ENCODE data around the gene AREG. TPM values are rescaled to one million over a fixed set of nuclear protein-coding genes. Genes with fewer than 3 reads are reported as not detected.

The AREG gene
- total RNA-seq, 1 donor from 2014 or later: 14.6 TPM

DNA sequence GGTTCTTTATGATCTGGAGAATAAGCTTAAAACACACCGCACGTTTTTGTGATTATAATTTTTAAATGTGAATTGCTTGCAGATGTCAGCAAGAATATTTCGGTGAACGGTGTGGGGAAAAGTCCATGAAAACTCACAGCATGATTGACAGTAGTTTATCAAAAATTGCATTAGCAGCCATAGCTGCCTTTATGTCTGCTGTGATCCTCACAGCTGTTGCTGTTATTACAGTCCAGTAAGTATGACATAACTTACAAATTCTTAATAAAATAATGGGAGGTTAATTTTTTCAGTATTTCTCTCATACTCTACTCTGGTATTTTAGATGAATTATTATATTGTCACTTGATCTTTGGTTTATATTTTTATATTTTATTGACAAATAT, 5.4 kb downstream of the AREG start:
- DNase-seq (no peak), ATAC-seq (no peak)
- intact Hi-C loops (cut with DNase I): no loop called here
- no peaks in the 10 kb centered on the region for H3K9me3 ChIP-seq
- no peaks in the 10 kb centered on the region for H3K36me3 ChIP-seq
- H3K27me3 ChIP-seq: no peaks in the 10 kb centered on the region
- H3K27ac ChIP-seq: no peak overlapping the region
- no peaks in the 10 kb centered on the region for H3K4me1 ChIP-seq
- TF ChIP-seq, protein P1, sequence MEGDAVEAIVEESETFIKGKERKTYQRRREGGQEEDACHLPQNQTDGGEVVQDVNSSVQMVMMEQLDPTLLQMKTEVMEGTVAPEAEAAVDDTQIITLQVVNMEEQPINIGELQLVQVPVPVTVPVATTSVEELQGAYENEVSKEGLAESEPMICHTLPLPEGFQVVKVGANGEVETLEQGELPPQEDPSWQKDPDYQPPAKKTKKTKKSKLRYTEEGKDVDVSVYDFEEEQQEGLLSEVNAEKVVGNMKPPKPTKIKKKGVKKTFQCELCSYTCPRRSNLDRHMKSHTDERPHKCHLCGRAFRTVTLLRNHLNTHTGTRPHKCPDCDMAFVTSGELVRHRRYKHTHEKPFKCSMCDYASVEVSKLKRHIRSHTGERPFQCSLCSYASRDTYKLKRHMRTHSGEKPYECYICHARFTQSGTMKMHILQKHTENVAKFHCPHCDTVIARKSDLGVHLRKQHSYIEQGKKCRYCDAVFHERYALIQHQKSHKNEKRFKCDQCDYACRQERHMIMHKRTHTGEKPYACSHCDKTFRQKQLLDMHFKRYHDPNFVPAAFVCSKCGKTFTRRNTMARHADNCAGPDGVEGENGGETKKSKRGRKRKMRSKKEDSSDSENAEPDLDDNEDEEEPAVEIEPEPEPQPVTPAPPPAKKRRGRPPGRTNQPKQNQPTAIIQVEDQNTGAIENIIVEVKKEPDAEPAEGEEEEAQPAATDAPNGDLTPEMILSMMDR (IDR thresholded peaks at IDR 0.05): no peak
- no peak overlapping the region for H3K4me3 ChIP-seq

DNA sequence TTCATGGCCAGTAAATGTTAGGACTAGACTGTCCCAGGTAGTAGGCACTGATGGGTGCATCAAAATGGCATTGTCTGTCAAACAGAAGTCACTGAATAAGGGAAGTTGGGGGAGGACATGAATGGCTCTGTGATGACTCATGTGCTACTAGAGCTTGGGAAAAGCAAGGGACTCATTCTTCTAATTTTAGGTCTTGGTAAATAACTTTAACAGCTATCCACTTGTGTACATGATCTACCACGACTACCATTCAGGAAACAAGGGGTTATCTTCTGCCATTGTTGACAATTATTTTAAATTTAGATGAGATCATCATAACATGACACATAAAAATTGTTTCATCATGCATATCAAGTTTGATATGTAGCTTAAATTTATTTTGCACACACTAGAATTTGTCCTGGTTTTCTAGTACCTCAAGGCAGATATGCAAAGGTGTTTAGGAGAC, 6.3 kb downstream of the AREG start:
- H3K9me3 ChIP-seq: no peaks in the 10 kb centered on the region
- TF ChIP-seq, protein P1 (IDR thresholded peaks at IDR 0.05): no peak
- H3K4me3 ChIP-seq: no peak overlapping the region
- ATAC-seq (peak; percentile 51), DNase-seq (no peak)
- no peaks in the 10 kb centered on the region for H3K36me3 ChIP-seq
- H3K4me1 ChIP-seq: no peaks in the 10 kb centered on the region
- H3K27me3 ChIP-seq: no peaks in the 10 kb centered on the region
- intact Hi-C loops (cut with DNase I): no loop called here
- no peak overlapping the region for H3K27ac ChIP-seq

DNA sequence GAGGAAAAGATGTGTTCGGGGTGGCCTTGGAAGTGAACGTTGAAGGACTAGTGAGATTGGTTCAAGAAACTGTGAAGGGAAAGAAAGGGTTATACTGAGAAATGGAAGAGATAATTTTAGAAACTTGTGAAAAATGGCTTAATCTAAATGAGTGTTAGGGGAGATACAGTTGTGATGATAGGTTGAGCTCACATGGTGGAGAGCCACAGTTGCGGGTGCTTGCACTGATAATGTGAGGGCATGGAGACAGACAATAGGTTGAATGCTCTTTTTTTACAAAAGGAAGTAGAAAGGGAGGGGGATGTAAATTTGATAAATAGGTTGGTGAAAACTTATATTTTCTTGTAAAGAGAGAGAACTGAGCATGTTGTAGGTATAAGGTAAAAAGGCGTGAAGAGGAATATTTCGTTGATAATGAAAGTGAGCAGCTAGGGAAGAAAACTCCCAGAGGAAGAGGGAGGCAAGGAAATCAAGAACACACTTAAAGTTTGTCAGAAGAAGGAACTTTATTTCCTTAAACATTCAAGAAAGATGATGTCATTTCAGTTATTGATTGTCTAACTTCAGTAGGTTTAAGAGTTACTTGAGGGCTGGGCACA, 8.2 kb downstream of the AREG start:
- intact Hi-C loops (cut with DNase I): no loop called here
- no peaks in the 10 kb centered on the region for H3K36me3 ChIP-seq

DNA sequence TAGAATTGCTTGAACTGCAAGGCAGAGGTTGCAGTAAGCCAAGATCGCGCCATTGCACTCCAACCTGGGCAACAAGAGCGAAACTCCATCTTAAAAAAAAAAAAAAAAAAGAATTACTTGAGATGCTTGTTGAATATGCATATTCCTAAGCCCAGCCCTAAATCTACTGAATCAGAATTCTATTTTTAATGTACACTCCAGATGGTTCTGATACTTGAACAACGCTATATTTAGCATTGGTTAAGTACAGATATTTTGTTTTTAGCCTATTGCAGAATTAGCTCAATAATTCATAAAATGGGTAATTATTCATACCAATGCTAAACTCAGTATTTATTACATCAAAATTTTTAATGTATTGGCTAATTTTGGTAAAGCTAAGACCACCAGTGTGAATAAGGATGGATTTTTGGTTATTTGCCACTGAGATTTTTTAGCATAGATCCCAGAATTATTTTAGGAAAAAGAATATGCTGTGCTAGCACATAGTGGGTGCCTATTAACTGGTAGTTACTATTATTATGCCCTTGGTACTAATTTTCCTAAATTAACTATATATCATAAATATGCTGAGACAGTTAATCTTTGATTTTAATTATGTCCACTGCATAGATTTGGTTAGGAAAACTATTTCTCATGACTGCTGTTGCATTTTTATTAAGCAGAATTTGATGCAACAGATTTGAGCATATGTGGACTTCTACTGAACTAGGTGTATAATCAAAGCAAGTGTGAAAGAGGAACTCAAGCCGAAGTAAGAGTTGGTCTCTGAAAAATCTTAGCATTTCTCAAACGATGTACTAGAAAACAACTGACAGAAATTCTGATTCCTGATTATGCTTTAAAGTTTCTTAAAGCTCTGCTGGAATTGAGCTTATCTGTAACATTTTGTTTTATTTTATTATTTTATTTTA, 9.2 kb downstream of the AREG start:
- Histone ChIP-seq H3K36me3 (no peaks in the 10 kb centered on the region), H3K27me3 (no peaks in the 10 kb centered on the region), H3K9me3 (no peaks in the 10 kb centered on the region), H3K4me1 (no peaks in the 10 kb centered on the region), H3K4me3 (no peak overlapping the region), H3K27ac (no peak overlapping the region)
- intact Hi-C loops (cut with DNase I): no loop called here
- DNase-seq (no peak), ATAC-seq (no peak)
- TF ChIP-seq, protein P1 (IDR thresholded peaks at IDR 0.05): no peak

More for the DNA sequence above, 8.2 kb downstream of the AREG start:
- H3K4me1 ChIP-seq: no peaks in the 10 kb centered on the region
- TF ChIP-seq, protein P1 (IDR thresholded peaks at IDR 0.05): no peak
- no peaks in the 10 kb centered on the region for H3K9me3 ChIP-seq
- ATAC-seq (peak; percentile 28), DNase-seq (no peak)
- H3K27ac ChIP-seq: no peak overlapping the region
- H3K4me3 ChIP-seq: no peak overlapping the region
- H3K27me3 ChIP-seq: no peaks in the 10 kb centered on the region

DNA sequence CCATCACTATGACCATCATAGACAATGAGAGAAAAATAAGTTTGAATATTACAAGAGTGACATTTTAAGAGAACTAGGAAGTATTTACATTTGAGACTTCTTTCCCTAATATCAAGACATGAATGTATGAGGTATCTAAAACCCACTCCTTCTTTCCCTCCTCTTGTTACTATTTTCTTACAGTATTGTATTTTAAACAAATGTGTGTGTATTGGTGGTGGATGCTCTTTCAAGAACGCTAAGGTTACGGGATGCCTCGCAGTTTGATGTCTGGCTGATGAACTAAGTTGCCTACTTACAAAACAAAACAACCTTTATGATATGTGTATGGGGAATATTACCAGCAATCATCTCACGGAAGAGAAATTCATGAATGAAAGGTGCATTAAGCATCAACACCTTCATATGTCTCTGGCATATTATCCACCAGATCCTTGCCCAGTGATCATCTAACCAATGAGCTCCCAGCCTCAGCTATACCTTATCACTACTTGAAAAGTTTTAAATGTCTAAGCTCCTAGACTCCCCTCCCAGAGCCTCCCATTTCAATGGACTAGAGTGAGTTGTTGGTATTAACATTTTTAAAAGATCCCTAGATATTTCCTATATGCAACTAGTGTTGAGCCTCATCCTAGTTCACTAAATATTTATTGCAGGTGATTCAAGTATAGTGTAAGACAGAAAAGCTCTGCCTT, 10.6 kb downstream of the AREG start:
- intact Hi-C loops (cut with DNase I): no loop called here
- H3K27ac ChIP-seq: no peak overlapping the region

More for the DNA sequence above, 10.6 kb downstream of the AREG start:
- TF ChIP-seq, protein P1 (IDR thresholded peaks at IDR 0.05): no peak
- Histone ChIP-seq H3K36me3 (no peaks in the 10 kb centered on the region), H3K27me3 (no peaks in the 10 kb centered on the region), H3K4me1 (no peaks in the 10 kb centered on the region), H3K4me3 (no peak overlapping the region), H3K9me3 (no peaks in the 10 kb centered on the region)
- ATAC-seq (no peak), DNase-seq (no peak)
